GM12873 (cell line): Measurements from ENCODE around the gene TOM1.

Experiments used
- TF ChIP-seq, protein P1 (sequence below): IDR thresholded peaks from 2 replicates; pipeline ENCODE4 v1.5.1; 2012; ENCODE audit warnings: low read depth, mild to moderate bottlenecking, moderate library complexity, low read length, control low read depth; ENCODE audit not compliant: insufficient read depth; ENCODE audit errors: missing control alignments

TOM1 gene

GRCh38 chr22:35332278-35332677, 32.6 kb downstream of the TOM1 start:
- TF ChIP-seq, protein P1, sequence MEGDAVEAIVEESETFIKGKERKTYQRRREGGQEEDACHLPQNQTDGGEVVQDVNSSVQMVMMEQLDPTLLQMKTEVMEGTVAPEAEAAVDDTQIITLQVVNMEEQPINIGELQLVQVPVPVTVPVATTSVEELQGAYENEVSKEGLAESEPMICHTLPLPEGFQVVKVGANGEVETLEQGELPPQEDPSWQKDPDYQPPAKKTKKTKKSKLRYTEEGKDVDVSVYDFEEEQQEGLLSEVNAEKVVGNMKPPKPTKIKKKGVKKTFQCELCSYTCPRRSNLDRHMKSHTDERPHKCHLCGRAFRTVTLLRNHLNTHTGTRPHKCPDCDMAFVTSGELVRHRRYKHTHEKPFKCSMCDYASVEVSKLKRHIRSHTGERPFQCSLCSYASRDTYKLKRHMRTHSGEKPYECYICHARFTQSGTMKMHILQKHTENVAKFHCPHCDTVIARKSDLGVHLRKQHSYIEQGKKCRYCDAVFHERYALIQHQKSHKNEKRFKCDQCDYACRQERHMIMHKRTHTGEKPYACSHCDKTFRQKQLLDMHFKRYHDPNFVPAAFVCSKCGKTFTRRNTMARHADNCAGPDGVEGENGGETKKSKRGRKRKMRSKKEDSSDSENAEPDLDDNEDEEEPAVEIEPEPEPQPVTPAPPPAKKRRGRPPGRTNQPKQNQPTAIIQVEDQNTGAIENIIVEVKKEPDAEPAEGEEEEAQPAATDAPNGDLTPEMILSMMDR, result no peak

DNA sequence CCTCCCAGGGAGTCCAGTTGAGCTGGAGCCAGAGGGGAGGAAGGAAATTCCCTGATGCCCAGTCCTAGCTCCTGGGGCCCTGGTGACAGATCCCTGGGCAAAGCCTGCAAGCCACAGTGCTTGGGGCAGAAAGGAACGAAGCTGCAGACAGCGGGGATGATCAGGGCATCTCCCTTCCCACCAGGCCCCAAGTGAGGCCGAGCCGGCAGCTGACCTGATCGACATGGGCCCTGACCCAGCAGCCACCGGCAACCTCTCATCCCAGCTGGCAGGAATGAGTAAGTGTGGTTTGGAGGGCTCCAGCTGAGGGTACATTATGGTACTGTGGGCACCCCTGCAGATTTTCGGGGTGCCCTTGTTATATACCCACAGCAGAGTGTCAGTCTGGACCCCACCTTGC, 33.5 kb downstream of the TOM1 start:
- TF ChIP-seq, protein P1, result no peak

DNA sequence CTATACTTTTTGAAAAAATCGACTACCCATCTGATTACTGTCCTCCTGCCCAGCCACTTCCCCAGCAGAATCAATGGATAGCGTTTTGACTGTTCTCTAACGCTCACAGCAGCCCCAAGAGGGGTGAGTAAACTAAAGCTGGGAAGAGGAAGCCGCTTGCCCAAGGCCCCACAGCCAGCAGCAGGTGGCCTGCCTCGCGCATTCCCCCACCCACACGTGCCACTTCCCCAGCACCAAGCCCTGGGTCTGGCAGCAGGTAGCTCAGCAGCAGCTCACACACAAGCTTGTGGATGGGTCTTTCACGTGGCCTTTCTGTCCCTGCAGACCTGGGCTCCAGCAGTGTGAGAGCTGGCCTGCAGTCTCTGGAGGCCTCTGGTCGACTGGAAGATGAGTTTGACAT, 34.3 kb downstream of the TOM1 start:
- TF ChIP-seq, protein P1, result no peak

GRCh38 chr22:35335468-35335867, 35.8 kb downstream of the TOM1 start:
- TF ChIP-seq, protein P1, result no peak

DNA sequence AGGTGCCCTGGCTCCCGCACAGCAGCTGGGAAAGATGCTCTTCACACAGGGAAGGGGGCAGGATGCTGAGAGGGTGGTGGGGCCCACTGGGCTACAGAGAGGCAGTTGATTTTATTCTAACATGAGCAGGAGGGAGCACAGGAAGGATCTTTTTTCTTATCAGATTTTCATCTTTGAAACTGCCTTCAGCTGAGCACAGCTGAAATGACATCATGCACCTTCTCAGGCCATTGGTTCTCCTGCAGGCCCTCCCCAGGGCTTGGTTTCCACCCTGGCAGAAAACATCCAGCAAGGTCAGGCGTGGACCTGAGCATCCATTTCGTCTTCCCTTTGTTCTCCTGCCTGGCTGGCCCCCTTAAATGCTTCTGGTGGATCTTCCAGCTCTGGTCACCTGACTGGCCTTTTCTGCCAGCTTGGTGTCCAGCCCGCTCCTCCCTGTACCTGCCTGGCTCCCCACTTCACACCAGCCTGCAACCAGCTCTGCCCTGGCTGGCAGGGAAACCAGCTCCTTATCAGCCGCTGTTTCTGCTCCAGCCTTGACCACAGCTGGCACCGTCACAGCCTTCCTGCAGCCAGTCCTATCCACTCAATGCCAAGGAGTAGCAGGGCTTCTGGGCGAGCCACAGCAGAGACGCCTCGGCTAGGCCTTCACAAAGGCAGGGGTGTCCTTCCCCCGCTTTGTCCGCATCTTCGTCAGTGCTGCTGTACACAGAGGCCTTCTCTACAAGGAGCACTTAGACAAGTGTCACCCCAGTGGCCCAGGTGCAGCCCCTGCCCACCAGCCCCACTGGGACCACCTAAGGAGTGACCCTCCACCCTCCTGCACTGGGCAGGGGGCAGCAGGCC, 36.5 kb downstream of the TOM1 start:
- TF ChIP-seq, protein P1, result no peak

GRCh38 chr22:35337932-35338331, 38.2 kb downstream of the TOM1 start:
- TF ChIP-seq, protein P1, result peak; percentile 34

DNA sequence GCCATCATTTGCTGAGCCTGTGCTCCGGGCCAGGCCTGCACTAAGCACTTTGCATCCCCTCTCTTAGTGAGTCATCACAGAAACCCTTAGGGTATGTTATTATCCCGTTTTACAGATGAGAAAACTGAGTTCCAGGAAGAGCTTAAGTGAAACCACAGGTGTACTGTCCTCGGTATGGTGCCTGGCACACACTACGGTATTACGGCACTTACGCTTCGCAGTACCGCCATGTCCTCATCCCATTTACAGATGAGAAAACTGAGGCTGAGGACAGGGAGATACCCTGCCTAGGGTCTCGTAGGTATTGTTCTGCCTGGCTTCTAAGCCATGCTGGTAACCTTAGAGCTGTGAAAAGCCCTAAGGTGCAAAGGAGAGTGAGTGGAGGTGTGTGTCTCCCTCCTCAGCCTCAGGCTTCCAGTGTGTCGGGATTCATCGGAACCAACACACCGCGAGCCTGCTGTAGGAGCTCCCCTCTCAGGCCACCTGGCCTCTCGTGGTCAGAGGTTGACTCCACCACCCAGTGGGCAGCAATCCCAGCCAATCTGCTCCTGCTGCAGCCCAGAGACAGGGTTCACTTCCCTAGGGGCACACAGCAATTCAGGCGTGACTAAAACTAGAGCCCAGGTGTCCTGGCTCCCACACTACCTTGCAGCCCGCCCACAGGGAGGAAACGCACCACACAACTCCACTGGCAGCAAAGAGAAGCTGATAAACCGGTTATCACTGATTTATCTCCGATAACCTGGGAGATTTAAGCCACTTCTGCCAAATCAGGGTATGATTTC, 41.6 kb downstream of the TOM1 start:
- TF ChIP-seq, protein P1, result no peak
